SU-DHL-6 (cell line): ENCODE data around the gene KCNH8.

Experiments
- H2AFZ ChIP-seq: fragments of 200-600 bp; sonication (generic); 2 replicates; pipeline ENCODE4 v1.6.1; 2014; ENCODE audit warnings: low read depth, mild to moderate bottlenecking, moderate library complexity, mixed read lengths, antibody characterized with exemption, low read length; ENCODE audit not compliant: severe bottlenecking
- H3F3A ChIP-seq: fragments of 200-600 bp; shearing (Covaris generic); 2 replicates; pipeline ENCODE4 v1.6.0; 2016; ENCODE audit warnings: antibody characterized with exemption, mild to moderate bottlenecking; ENCODE audit not compliant: insufficient read depth
- H3K27ac ChIP-seq: fragments of 200-600 bp; sonication (generic); 2 replicates; pipeline ENCODE4 v1.5.1; 2016; ENCODE audit warnings: low read depth, mild to moderate bottlenecking, low read length, moderate library complexity, mixed read lengths
- H3K27me3 ChIP-seq: fragments of 200-600 bp; sonication (generic), shearing (Covaris generic); 2 replicates; pipeline ENCODE4 v1.6.0; 2014; ENCODE audit warnings: mild to moderate bottlenecking, low read length
- H3K36me3 ChIP-seq: fragments of 200-600 bp; sonication (generic); 2 replicates; pipeline ENCODE4 v1.6.1; 2014; ENCODE audit warnings: mild to moderate bottlenecking, low read length, mixed read lengths
- H3K4me2 ChIP-seq: fragments of 300-600, 200-600 bp; shearing (Covaris generic), sonication (generic); 2 replicates; pipeline ENCODE4 v1.6.0; 2014; ENCODE audit warnings: low read length, low read depth, mild to moderate bottlenecking; ENCODE audit not compliant: poor library complexity, severe bottlenecking
- H3K4me3 ChIP-seq: fragments of 200-600 bp; sonication (generic); 2 replicates; pipeline ENCODE4 v1.5.1; 2014; ENCODE audit warnings: antibody characterized with exemption, low read length, mild to moderate bottlenecking, mixed read lengths; ENCODE audit not compliant: insufficient read depth, poor library complexity, severe bottlenecking
- H3K79me2 ChIP-seq: fragments of 200-600 bp; sonication (generic); 2 replicates; pipeline ENCODE4 v1.6.1; 2014; ENCODE audit warnings: mild to moderate bottlenecking, low read length, moderate library complexity; ENCODE audit not compliant: insufficient read depth
- H3K9ac ChIP-seq: fragments of 200-600 bp; sonication (generic); 2 replicates; pipeline ENCODE4 v1.7.0; 2014; ENCODE audit warnings: mild to moderate bottlenecking, low read length
- H3K9me2 ChIP-seq: fragments of 200-600 bp; sonication (generic); replicated peaks from 2 replicates; pipeline ENCODE4 v1.6.1; 2014; ENCODE audit warnings: low read length; ENCODE audit not compliant: insufficient read depth
- H3K9me3 ChIP-seq: fragments of 200-600 bp; sonication (generic); 2 replicates; pipeline ENCODE4 v1.6.1; 2014; ENCODE audit warnings: low read length, mixed read lengths; ENCODE audit not compliant: insufficient read depth
- H4K20me1 ChIP-seq: fragments of 200-600 bp; sonication (generic); 2 replicates; pipeline ENCODE4 v1.6.1; 2014; ENCODE audit warnings: low read depth, mild to moderate bottlenecking, antibody characterized with exemption, low read length, moderate library complexity, mixed read lengths
- EZH2phosphoT487 ChIP-seq: fragments of 200-600 bp; sonication (generic), shearing (Covaris generic); conservative IDR thresholded peaks from 2 replicates; pipeline ENCODE4 v1.6.1; 2018; ENCODE audit warnings: mild to moderate bottlenecking, antibody characterized with exemption, low read length, moderate library complexity, mixed read lengths
- TF ChIP-seq, protein P1 (sequence below): fragments of 200-600 bp; sonication (generic); IDR thresholded peaks from one replicate; pipeline ENCODE4 v1.5.1; 2017; ENCODE audit warnings: antibody characterized with exemption, mild to moderate bottlenecking, low read length, moderate library complexity; ENCODE audit not compliant: insufficient read depth, poor library complexity, severe bottlenecking

KCNH8 gene

GRCh38 chr3:19522305-19522704, 374.0 kb downstream of the KCNH8 start:
- H3K27ac ChIP-seq, result no peak overlapping the region
- H3F3A ChIP-seq, result no peaks in the 10 kb centered on the region; the same call in 1 of the 2 replicates
- H3K9me3 ChIP-seq, result no peaks in the 10 kb centered on the region
- no peaks in the 10 kb centered on the region for H3K9me2 ChIP-seq
- no peaks in the 10 kb centered on the region for H3K27me3 ChIP-seq
- H3K9ac ChIP-seq, result no peak overlapping the region
- no peak overlapping the region for H3K4me2 ChIP-seq
- H3K4me3 ChIP-seq, result no peak overlapping the region
- no peak for TF ChIP-seq EZH2phosphoT487
- TF ChIP-seq, protein P1, sequence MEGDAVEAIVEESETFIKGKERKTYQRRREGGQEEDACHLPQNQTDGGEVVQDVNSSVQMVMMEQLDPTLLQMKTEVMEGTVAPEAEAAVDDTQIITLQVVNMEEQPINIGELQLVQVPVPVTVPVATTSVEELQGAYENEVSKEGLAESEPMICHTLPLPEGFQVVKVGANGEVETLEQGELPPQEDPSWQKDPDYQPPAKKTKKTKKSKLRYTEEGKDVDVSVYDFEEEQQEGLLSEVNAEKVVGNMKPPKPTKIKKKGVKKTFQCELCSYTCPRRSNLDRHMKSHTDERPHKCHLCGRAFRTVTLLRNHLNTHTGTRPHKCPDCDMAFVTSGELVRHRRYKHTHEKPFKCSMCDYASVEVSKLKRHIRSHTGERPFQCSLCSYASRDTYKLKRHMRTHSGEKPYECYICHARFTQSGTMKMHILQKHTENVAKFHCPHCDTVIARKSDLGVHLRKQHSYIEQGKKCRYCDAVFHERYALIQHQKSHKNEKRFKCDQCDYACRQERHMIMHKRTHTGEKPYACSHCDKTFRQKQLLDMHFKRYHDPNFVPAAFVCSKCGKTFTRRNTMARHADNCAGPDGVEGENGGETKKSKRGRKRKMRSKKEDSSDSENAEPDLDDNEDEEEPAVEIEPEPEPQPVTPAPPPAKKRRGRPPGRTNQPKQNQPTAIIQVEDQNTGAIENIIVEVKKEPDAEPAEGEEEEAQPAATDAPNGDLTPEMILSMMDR, result no peak
- H3K79me2 ChIP-seq, result no peaks in the 10 kb centered on the region
- H4K20me1 ChIP-seq, result no peaks in the 10 kb centered on the region
- 0 out of 2 replicates have a peak, but pooled peaks cover 6% of the 10 kb centered on the region for H3K36me3 ChIP-seq
- no peak overlapping the region for H2AFZ ChIP-seq

- Histone ChIP-seq H3K9me2 (no peaks in the 10 kb centered on the region), H3K36me3 (peaks cover 3% of the 10 kb centered on the region; the same call in 1 of the 2 replicates), H3K9ac (no peak overlapping the region), H4K20me1 (no peaks in the 10 kb centered on the region), H3K27ac (no peak overlapping the region), H3K4me2 (no peak overlapping the region), H3K27me3 (no peaks in the 10 kb centered on the region), H3K9me3 (no peaks in the 10 kb centered on the region), H2AFZ (no peak overlapping the region), H3F3A (no peaks in the 10 kb centered on the region), H3K4me3 (no peak overlapping the region), H3K79me2 (no peaks in the 10 kb centered on the region)
- TF ChIP-seq, protein P1, result no peak
- no peak for TF ChIP-seq EZH2phosphoT487
These were observed 377.8 kb downstream of the KCNH8 start for GRCh38 chr3:19526071-19526470.

DNA sequence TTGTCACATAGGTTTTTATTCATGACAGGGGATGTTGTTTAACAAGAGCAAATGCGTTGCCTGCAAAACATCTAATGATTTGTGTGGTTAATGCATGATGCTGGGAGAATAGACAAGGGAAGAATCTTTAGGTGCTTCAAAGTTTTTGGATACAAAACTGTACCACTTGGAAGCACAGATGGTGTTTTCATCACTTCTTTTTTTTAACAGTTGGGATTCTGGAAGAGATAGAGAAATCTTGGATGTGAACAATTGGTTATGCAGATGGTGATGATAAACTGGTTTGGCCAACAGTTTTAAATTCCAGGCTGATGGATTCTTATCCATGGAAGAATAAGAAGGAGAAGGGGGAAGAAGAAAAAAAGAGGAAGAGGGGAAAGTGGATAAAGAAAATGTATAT, 379.4 kb downstream of the KCNH8 start:
- no peaks in the 10 kb centered on the region for H3K79me2 ChIP-seq
- H4K20me1 ChIP-seq, result no peaks in the 10 kb centered on the region
- no peaks in the 10 kb centered on the region for H3K9me3 ChIP-seq
- no peaks in the 10 kb centered on the region for H3K9me2 ChIP-seq
- no peaks in the 10 kb centered on the region for H3K27me3 ChIP-seq
- H3K4me3 ChIP-seq, result no peak overlapping the region
- H2AFZ ChIP-seq, result no peak overlapping the region
- no peaks in the 10 kb centered on the region for H3F3A ChIP-seq
- H3K27ac ChIP-seq, result no peak overlapping the region
- H3K36me3 ChIP-seq, result no peaks in the 10 kb centered on the region; the same call in 1 of the 2 replicates
- H3K4me2 ChIP-seq, result no peak overlapping the region
- H3K9ac ChIP-seq, result no peak overlapping the region
- TF ChIP-seq, protein P1, result no peak
- no peak for TF ChIP-seq EZH2phosphoT487
